Measurements from ENCODE around the gene SLIT3.

DNA sequence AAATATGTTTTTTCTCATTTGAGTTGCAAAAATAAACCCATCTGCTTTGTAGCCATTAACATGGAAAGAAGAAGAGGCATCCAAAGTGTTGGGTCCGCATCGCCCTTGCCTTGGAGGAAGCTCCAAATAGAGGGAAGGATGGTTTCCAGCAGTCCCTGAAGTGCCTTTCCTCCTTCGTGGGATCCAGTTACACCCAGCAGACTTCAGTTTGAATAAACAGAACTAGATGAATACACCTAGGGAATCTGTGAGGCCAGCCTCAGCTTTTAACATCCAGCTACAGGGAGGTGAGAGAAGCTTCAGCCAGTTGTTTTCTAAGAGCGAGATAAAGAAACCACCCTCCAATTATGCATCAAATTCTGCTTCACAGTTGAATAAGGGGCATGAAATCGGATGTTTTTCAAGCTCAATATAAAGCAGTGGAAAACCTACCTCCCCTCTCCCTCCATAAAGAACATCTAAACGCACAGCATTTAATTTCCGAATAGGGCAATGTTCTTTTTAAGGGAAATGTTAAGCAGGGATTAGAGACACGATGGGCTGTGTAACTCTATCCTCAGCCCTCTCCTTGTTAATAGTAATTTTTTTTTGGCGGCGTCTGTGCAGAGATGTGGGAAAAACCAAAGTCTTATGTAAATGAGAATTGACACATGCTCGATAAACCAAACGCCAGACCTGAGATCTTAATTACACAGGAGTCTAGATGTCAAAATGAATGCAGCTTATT lies 264.7 kb downstream of the SLIT3 start:
- TF ChIP-seq, protein P1, sequence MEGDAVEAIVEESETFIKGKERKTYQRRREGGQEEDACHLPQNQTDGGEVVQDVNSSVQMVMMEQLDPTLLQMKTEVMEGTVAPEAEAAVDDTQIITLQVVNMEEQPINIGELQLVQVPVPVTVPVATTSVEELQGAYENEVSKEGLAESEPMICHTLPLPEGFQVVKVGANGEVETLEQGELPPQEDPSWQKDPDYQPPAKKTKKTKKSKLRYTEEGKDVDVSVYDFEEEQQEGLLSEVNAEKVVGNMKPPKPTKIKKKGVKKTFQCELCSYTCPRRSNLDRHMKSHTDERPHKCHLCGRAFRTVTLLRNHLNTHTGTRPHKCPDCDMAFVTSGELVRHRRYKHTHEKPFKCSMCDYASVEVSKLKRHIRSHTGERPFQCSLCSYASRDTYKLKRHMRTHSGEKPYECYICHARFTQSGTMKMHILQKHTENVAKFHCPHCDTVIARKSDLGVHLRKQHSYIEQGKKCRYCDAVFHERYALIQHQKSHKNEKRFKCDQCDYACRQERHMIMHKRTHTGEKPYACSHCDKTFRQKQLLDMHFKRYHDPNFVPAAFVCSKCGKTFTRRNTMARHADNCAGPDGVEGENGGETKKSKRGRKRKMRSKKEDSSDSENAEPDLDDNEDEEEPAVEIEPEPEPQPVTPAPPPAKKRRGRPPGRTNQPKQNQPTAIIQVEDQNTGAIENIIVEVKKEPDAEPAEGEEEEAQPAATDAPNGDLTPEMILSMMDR (IDR thresholded peaks at IDR 0.05; ENCODE audit: insufficient read depth, low read length), result no peak
- TF ChIP-seq POLR2AphosphoS5 (IDR thresholded peaks at IDR 0.05; ENCODE audit: low read depth), result no peak
- TF ChIP-seq GABPA (IDR thresholded peaks at IDR 0.05; ENCODE audit: low read depth), result no peak
- TF ChIP-seq SPI1 (IDR thresholded peaks at IDR 0.05; ENCODE audit: borderline replicate concordance, low read depth), result no peak
- TF ChIP-seq, protein P2, sequence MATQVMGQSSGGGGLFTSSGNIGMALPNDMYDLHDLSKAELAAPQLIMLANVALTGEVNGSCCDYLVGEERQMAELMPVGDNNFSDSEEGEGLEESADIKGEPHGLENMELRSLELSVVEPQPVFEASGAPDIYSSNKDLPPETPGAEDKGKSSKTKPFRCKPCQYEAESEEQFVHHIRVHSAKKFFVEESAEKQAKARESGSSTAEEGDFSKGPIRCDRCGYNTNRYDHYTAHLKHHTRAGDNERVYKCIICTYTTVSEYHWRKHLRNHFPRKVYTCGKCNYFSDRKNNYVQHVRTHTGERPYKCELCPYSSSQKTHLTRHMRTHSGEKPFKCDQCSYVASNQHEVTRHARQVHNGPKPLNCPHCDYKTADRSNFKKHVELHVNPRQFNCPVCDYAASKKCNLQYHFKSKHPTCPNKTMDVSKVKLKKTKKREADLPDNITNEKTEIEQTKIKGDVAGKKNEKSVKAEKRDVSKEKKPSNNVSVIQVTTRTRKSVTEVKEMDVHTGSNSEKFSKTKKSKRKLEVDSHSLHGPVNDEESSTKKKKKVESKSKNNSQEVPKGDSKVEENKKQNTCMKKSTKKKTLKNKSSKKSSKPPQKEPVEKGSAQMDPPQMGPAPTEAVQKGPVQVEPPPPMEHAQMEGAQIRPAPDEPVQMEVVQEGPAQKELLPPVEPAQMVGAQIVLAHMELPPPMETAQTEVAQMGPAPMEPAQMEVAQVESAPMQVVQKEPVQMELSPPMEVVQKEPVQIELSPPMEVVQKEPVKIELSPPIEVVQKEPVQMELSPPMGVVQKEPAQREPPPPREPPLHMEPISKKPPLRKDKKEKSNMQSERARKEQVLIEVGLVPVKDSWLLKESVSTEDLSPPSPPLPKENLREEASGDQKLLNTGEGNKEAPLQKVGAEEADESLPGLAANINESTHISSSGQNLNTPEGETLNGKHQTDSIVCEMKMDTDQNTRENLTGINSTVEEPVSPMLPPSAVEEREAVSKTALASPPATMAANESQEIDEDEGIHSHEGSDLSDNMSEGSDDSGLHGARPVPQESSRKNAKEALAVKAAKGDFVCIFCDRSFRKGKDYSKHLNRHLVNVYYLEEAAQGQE (IDR thresholded peaks at IDR 0.05; ENCODE audit: insufficient replicate concordance, low read depth), result no peak
